Stimulated activated CD4-positive, alpha-beta T cell treated with anti-CD3 and anti-CD28 coated beads, Interleukin-1b, Interleukin-23, amount 100 ng/mL, for 24 hours (primary cell): Measurements from ENCODE around the gene ABCB9.
A peak's percentile ranks its signal among the peaks of the same experiment; 100 is the strongest.
"Not testable (repeated sequence)": the region's sequence is repeated elsewhere in the genome, so short reads cannot be mapped to it uniquely, and the experiment has no call there.

Source experiments
- DNase-seq, 4 experiments: peaks; one replicate each; pipeline ENCODE4 v3.0.0-alpha.2; 2020; ENCODE audit warnings: low read depth in 4 of 4, low spot score in 1 of 4

ABCB9 gene

GRCh38 chr12:122965851-122966742 lies at the start of gene ABCB9:
Gene ABCB9 (minus strand): TSS chr12:122966463. CDS start chr12:122960235, 6,228 bp downstream.
- DNase-seq = peak; percentile 90 to 98 (median 94)

GRCh38 chr12:123014473-123014872 lies 48.2 kb upstream of the ABCB9 start:
- not testable (repeated sequence) for DNase-seq

- DNase-seq = no peak
Measured at GRCh38 chr12:123013185-123014095, 47.2 kb upstream of the ABCB9 start.

- DNase-seq = no peak
Measured at GRCh38 chr12:123011701-123012100, 45.4 kb upstream of the ABCB9 start.

GRCh38 chr12:123010681-123011080 lies 44.4 kb upstream of the ABCB9 start:
- DNase-seq = no peak

GRCh38 chr12:123010110-123010509 lies 43.8 kb upstream of the ABCB9 start:
- DNase-seq = no peak

GRCh38 chr12:123006977-123007376 lies 40.7 kb upstream of the ABCB9 start:
- DNase-seq = no peak

DNA sequence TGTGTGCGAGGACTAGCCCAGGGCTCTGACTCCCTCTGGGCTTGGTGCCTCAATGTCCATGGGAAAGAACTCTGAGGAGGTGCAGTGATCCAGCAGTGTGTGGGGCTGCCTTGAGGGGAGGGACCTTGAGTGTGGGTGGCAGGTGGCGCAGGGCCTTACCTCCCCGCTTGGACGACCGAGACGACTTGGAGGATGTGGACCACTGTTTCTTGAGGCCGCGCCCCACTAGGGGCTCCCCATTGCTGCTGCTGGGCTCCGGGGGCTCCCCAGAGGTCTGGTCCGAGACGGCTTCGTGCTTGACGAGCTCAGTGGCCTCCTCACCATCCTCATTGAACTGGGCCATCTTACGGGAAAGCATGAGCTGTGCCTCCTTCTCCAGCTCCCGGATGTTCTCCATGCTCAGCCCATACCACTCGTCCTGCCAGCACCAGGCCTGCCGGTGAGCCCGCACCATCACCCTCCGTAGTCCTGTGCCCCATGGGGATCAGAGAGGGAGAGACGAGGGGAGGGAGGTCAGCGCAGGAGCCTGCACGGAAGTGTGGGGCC lies 38.9 kb upstream of the ABCB9 start:
- no peak for DNase-seq

DNA sequence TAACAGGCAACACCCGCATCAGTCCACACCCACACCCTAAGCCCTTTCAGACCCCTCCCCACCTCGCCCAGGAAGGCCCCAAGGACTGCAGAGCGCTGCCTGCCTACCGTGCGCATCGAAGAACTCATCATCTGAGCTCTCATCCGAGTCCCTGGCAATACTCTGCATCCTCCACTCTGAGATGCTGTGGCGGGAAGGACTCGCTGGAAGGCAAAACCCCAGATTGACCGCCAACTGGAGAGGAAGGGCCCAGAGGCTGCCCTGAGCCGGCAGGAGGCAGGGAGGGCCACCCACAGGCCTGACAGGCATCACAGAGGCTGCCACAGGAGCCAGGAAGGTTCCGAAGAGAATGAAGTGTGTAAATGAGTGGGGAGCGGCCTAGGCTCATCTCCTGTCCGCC lies 38.0 kb upstream of the ABCB9 start:
- no peak for DNase-seq

DNA sequence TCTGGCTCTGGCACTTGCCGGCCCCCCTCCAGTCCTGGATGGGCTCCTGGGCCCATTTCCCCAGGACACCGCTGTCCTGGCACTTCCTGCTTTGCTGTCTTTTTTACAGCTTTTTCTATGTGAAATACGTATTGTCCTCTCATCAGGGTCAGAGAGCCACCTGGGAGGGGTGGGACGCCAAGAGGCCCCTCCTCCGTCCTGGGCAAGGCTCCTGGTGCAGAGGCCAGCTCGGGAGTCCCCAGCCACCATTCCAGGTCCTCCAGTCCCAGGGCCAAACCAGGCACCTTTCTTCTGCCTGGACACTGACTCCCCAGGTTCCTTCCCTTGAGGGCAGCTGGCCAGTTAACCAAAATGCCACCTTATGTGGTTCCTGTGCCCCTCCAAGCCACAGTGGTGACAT lies 37.0 kb upstream of the ABCB9 start:
- DNase-seq = no peak

- no peak for DNase-seq
Measured at GRCh38 chr12:123001464-123001863, 35.2 kb upstream of the ABCB9 start.

DNA sequence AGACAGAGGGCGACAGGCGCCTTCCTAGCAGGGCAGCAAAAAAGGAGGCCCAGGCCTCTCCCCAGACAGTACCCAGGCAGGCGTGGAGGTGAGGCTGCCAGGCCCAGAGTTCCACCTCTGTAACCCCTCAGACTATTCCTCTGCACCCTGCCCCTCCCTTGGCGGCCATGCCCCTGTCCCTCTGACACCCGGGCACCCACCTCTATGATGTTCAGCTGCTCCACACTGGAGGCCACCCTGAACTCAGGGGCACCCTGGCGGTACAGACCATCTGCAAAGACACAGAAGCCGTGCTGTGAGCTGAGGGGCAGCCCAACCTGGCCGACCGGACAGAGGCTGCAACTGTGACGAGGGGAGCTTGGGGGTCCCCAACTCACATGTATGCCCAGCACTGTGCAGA lies 34.3 kb upstream of the ABCB9 start:
- DNase-seq = no peak

- no peak for DNase-seq
Measured at GRCh38 chr12:122999986-123000420, 33.7 kb upstream of the ABCB9 start.

DNA sequence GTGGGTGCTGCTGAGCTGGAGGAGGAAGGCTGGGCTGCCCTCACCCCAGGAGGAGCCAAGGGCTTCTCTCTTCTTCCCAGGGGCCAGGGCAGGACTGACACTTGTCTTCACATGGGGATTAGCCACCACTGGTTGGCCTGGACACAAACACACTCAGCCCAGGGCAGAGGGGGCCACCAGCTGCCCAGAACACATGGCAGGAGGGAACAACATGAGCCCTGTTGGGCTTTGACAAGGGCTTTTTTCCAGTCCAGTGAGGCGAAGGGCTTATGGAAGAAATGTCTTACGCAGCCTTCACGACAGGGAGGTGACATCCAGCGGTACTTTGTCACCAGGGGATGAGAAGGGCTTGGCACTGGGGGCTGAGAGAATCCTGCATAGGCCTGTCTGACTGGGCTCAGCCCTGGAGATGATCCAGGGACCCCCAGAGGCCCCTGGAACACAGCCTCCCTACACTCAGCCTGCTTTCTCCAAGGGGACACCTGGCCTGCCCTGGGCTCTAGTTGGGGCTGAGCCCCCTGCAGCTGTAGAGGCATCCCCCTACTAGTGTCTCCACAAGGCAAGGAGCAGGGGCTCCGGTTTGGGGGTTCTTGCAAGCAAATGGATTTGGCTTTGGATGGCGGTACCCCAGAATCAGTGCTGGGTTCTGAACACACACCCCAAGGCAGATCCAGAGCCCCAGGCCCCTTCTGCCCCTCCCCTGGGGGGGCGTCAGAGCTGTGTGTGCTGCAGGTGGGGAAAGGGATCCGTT lies 33.1 kb upstream of the ABCB9 start:
- DNase-seq = no peak

DNA sequence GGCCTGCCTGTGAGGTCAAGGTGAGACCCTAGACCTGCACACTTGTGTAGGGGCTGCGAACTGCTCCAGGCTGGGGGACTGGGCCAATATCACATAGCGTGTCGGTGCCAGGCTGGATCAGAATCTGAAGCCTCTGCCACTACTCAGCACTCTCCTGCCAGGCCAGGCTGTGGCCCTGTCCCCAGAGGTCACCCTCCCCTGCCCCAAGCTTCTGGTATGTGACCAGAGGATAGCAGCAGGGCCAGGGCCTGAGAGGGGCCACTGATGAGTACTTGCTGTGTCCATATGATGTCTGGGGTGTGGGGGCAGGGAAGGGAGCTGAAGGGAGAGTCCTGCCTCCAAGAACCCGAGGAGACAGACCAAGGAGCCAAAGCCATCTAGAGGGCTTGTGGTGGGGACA lies 32.1 kb upstream of the ABCB9 start:
- no peak for DNase-seq

DNA sequence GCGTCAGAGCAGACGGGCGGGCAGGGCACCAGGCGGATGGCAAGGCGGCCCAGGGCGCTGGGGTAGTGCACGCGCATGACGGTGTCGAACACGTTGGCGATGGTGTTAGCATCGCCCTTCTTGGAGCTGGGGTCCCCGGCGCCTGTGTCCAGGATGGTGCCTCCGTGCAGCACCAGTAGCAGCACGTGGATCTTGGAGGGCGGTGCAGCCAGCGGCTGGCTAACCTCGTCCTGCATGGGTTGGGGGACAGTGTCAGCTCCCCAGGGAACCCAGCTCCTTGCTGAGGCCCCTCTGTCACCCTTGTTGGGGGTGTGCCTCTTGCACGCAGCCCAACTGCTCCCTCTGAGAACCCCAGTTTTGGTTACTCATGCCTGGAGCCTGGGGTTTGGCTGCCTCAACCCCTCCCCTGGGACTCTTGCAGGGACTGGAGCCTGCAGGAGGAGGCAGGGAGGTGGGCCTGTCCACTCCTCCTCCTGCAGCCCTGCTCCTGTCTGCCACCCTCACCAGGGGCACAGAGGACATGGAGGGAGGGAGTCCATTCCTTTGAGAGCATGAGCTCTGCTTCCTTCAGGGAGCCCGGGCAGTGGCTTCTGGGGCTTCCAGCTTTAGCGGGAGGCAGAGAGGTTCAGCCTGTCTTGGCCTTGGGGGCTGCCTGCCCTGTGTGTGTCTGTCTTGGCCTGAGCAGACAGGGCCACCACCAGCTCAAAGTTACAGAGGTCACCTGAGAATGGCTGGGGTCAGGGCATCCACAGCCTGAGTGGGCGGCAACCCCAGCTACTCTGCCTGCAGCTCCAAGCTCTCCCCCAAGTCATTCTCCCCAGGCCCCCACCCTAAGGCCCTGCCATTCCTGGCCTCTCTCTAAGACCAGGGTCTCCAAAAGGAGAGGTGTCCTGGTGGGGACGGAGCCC lies 31.3 kb upstream of the ABCB9 start:
- DNase-seq = no peak

DNA sequence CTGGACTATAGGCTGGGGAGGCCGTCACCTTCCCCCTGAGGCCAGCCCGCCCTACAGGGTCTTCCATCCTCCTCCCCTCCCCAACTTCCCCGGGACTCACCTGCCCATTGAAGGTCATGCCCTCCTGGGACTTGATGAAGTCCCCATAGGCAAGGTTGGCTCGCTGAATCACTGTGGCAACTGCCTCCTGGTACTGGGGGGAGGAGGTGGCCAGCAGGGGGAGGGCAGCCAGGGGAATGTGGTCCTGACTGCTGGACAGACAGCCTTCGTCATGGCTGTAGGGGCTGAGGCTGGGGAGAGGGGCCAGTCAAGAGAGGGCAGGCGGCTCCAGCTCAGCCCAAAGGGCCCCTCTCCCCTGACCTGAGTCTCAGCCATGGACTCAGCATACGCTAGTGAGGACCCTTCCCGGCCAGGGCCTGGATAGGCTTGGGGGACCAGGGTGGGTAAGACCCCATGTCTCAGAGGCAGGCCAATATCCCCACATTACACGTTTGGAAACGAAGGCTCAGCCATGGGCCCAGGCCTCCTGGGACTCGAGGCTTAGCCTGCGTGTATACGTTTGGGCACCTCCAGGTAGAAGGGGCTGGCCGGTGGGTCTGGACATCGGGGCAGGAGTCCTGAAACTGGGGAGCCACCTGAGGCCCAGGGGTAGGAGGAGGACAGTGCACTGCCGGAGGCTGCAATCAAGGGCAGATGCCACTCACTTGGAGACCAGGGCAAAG lies 30.5 kb upstream of the ABCB9 start:
- no peak for DNase-seq

- no peak for DNase-seq
Measured at GRCh38 chr12:122996188-122996601, 29.9 kb upstream of the ABCB9 start.

- no peak for DNase-seq
Measured at GRCh38 chr12:122995503-122996187, 29.4 kb upstream of the ABCB9 start.
